ENCODE measurements around the gene PPP4R2. TPM values are rescaled to one million over a fixed set of nuclear protein-coding genes. Genes with fewer than 3 reads are reported as not detected.

Gene PPP4R2
- total and polyA plus RNA-seq, 2 of the 8 experiments (the other 6 are each of a cell fraction or from before 2014, with no cell fraction given) = 11.5 to 89.9 TPM

DNA sequence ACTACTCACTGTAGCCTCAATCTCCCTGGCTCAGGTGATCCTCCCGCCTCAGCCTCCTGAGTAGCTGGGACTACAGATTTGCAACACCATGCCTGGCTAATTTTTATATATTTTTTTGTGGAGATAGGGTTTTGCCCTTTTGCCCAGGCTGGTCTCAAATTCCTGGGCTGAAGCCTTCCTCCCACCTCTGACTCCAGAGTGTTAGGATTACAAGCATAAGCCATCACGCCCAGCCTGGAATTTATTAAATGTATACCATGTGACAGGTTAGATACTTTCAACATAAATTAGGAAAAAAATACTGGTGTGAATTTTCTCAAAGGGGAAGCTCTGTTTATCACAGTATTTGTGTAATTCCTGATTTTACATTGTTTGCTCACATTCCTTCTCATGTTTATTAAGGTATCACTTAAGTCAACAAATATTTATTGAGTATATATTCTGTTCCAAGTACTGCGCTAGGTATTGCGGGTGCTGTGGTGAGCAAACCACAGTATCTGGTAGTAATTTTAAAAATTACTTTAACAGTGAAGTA is 24.8 kb downstream of the PPP4R2 start (continued):
- TF ChIP-seq SRF (IDR thresholded peaks at IDR 0.05; ENCODE audit: low read depth, low read length) (no peak), SIN3A (conservative IDR thresholded peaks at IDR 0.05 in 1 of 2, IDR thresholded peaks at IDR 0.05 in 1 of 2; ENCODE audit: low read depth in 1 of 2, low read length in 2 of 2) (no peak), MAFK (IDR thresholded peaks at IDR 0.05; ENCODE audit: low read depth, low read length) (no peak), CBX5 (IDR thresholded peaks at IDR 0.05; ENCODE audit: low read depth, low read length) (no peak), SUZ12 (IDR thresholded peaks at IDR 0.05; ENCODE audit: low read length) (no peak)

Measured in H1 (cell line).